Liver (tissue), 9 donors: Measurements from ENCODE around the gene UTP25. TPM values are rescaled to one million over a fixed set of nuclear protein-coding genes. Genes with fewer than 3 reads are reported as not detected.
"Not testable (repeated sequence)": the region's sequence is repeated elsewhere in the genome, so short reads cannot be mapped to it uniquely, and the experiment has no call there.

Source experiments
- DNase-seq: peaks from one replicate; pipeline ENCODE4 v3.0.0-alpha.2; 2017; ENCODE audit warnings: low spot score
- H3K27ac ChIP-seq, 2 donors: one replicate each; pipeline ENCODE4 v1.7.0; 2013; ENCODE audit warnings: inconsistent platforms in 2 of 2, low read length in 2 of 2, control low read depth in 1 of 2, low read depth in 1 of 2, mild to moderate bottlenecking in 1 of 2
- H3K27me3 ChIP-seq, 4 donors: one replicate each; pipeline versions ENCODE4 v1.6.1 to v1.7.0; 2013; ENCODE audit warnings: low read length in 3 of 4, inconsistent platforms in 1 of 4, mild to moderate bottlenecking in 1 of 4, moderate library complexity in 1 of 4; ENCODE audit not compliant: control insufficient read depth in 4 of 4, insufficient read depth in 4 of 4
- H3K36me3 ChIP-seq, 4 donors: one replicate each; pipeline versions ENCODE4 v1.6.1 to v1.7.0; 2013; ENCODE audit warnings: low read length in 3 of 4, mild to moderate bottlenecking in 3 of 4, low read depth in 1 of 4, moderate library complexity in 1 of 4; ENCODE audit not compliant: control insufficient read depth in 4 of 4, insufficient read depth in 3 of 4
- H3K4me1 ChIP-seq, 4 donors: one replicate each; pipeline versions ENCODE4 v1.6.1 to v1.7.0; 2013; ENCODE audit warnings: low read length in 3 of 4, mild to moderate bottlenecking in 3 of 4, moderate library complexity in 1 of 4; ENCODE audit not compliant: control insufficient read depth in 4 of 4, insufficient read depth in 4 of 4
- H3K4me3 ChIP-seq, 3 donors: one replicate each; pipeline versions ENCODE4 v1.6.1 to v1.7.0; 2013; ENCODE audit warnings: low read length in 3 of 3, control low read depth in 1 of 3, low read depth in 1 of 3, mild to moderate bottlenecking in 1 of 3
- H3K9ac ChIP-seq, 2 donors: one replicate each; pipeline ENCODE4 v1.7.0; 2013; ENCODE audit warnings: low read length in 2 of 2, mild to moderate bottlenecking in 2 of 2, moderate library complexity in 2 of 2, control low read depth in 1 of 2, low read depth in 1 of 2
- H3K9me3 ChIP-seq, 4 donors: one replicate each; pipeline versions ENCODE4 v1.6.1 to v1.7.0; 2013; ENCODE audit warnings: low read length in 3 of 4; ENCODE audit not compliant: control insufficient read depth in 4 of 4
- ATF3 ChIP-seq: IDR thresholded peaks from 2 replicates; pipeline ENCODE4 v1.6.1; 2016; ENCODE audit warnings: antibody characterized with exemption
- EGR1 ChIP-seq, 2 donors: IDR thresholded peaks; 2 replicates each; pipeline ENCODE4 v1.6.1; 2016 to 2018; ENCODE audit warnings: antibody characterized with exemption in 2 of 2, low read depth in 2 of 2
- FOXA1 ChIP-seq: IDR thresholded peaks from 2 replicates; pipeline ENCODE4 v1.6.1; 2016; ENCODE audit warnings: antibody characterized with exemption
- GABPA ChIP-seq, 2 donors: IDR thresholded peaks in 1 of 2; conservative IDR thresholded peaks in 1 of 2; 2 replicates each; pipeline ENCODE4 v1.6.1; 2016; ENCODE audit warnings: antibody characterized with exemption in 2 of 2, mild to moderate bottlenecking in 1 of 2, moderate library complexity in 1 of 2
- HNF4G ChIP-seq: IDR thresholded peaks from 2 replicates; pipeline ENCODE4 v1.6.1; 2016; ENCODE audit warnings: antibody characterized with exemption
- JUND ChIP-seq, 2 donors: IDR thresholded peaks; 2 replicates each; pipeline ENCODE4 v1.6.1; 2016; ENCODE audit warnings: antibody characterized with exemption in 2 of 2
- MAX ChIP-seq: IDR thresholded peaks from 2 replicates; pipeline ENCODE4 v1.6.1; 2016; ENCODE audit warnings: antibody characterized with exemption
- NR2F2 ChIP-seq: IDR thresholded peaks from 2 replicates; pipeline ENCODE4 v1.6.1; 2016; ENCODE audit warnings: antibody characterized with exemption
- RAD21 ChIP-seq, 2 donors: IDR thresholded peaks; 2 replicates each; pipeline ENCODE4 v1.6.1; 2016; ENCODE audit warnings: antibody characterized with exemption in 2 of 2, mild to moderate bottlenecking in 2 of 2
- REST ChIP-seq: IDR thresholded peaks from 2 replicates; pipeline ENCODE4 v1.6.1; 2016; ENCODE audit warnings: antibody characterized with exemption, mild to moderate bottlenecking
- RXRA ChIP-seq, 2 donors: IDR thresholded peaks; 2 replicates each; pipeline ENCODE4 v1.6.1; 2017 to 2018; ENCODE audit warnings: antibody characterized with exemption in 2 of 2, mild to moderate bottlenecking in 1 of 2
- SP1 ChIP-seq: IDR thresholded peaks from 2 replicates; pipeline ENCODE4 v1.6.1; 2018; ENCODE audit warnings: antibody characterized with exemption, mild to moderate bottlenecking
- TAF1 ChIP-seq: conservative IDR thresholded peaks from 2 replicates; pipeline ENCODE4 v1.6.1; 2016; ENCODE audit warnings: antibody characterized with exemption, mild to moderate bottlenecking
- YY1 ChIP-seq: IDR thresholded peaks from 2 replicates; pipeline ENCODE4 v1.6.1; 2016; ENCODE audit warnings: antibody characterized with exemption, mild to moderate bottlenecking
- ZBTB33 ChIP-seq: IDR thresholded peaks from 2 replicates; pipeline ENCODE4 v1.6.1; 2016; ENCODE audit warnings: antibody characterized with exemption
- WGBS: extraction: QIAGEN DNeasy Blood & Tissue Kit; methylation state at CpG from one replicate; pipeline ENCODE4 v1.1.7; 2013; 5-methylcytosine and 5-hydroxymethylcytosine counted together
- polyA plus RNA-seq, 2 donors: library from polyadenylated mRNA; stranded (reverse) in 1 of 2; unstranded in 1 of 2; fragments of 200-250 nt in 1 of 2; fragments of >200 nt in 1 of 2; fragmentation: Nextera tagmentation in 1 of 2; extraction: Ambion mirVana in 1 of 2; gene quantifications; one replicate each; pipeline versions ENCODE4 v1.2.1 to v1.2.3, GENCODE V29; 2013 to 2015
- total RNA-seq, 2 donors: library from RNA; depleted of rRNA; stranded (reverse); fragments of >200 nt; gene quantifications; one replicate each; pipeline ENCODE4 v1.2.3, GENCODE V29; 2014
- donor health status: healthy.
- donor health status: healthy.
- donor health status: healthy.
- donor health status: healthy.
- donor health status: healthy.

UTP25 gene
- total and polyA plus RNA-seq, 4 donors = 2.4 to 7.7 (median 3.0) TPM

DNA sequence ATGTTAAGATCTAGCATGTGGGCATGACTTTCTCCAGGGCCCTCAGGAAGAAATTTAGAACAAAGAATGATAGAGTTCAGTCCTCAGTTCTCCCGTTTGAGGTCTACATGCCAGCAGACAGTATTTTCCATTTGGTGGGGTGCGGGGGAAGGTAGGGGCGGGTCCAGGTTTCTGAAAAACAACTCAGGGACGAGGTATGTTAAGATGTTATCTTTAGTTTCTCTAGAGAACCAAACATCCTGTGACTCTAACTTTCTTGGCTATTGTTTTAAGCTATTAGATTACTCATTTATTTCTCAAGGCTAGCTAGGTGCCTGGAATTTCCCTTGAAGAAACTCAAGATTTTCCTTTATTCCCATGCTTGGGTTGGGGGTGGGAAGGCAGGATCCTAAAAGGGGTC, 67.9 kb downstream of the UTP25 start:
- Histone ChIP-seq H3K4me1 (no peaks in the 10 kb centered on the region), H3K9ac (no peak overlapping the region), H3K27me3 (peaks cover 0 to 2% (median 0%) of the 10 kb centered on the region in 4 donors), H3K36me3 (no peaks in the 10 kb centered on the region), H3K4me3 (no peak overlapping the region), H3K9me3 (peaks cover 0 to 1% (median 0%) of the 10 kb centered on the region in 4 donors), H3K27ac (no peak overlapping the region)
- DNase-seq = no peak
- no peak for TF ChIP-seq MAX
- TF ChIP-seq SP1 = no peak
- TF ChIP-seq GABPA (IDR thresholded peaks at IDR 0.05 in 1 of 2, conservative IDR thresholded peaks at IDR 0.05 in 1 of 2) = no peak
- WGBS = 43% methylated on average over 4 of the region's 4 CpGs

GRCh38 chr1:209896346-209896745, 68.6 kb downstream of the UTP25 start:
- H3K27ac ChIP-seq = no peak overlapping the region
- peaks cover 0 to 2% (median 0%) of the 10 kb centered on the region in 4 donors for H3K27me3 ChIP-seq
- no peak overlapping the region for H3K9ac ChIP-seq
- no peak for DNase-seq
- H3K4me3 ChIP-seq = no peak overlapping the region
- 78% methylated on average over 4 of the region's 4 CpGs for WGBS
- H3K4me1 ChIP-seq = no peaks in the 10 kb centered on the region
- peaks cover 0 to 1% (median 0%) of the 10 kb centered on the region in 4 donors for H3K9me3 ChIP-seq
- no peaks in the 10 kb centered on the region for H3K36me3 ChIP-seq
- TF ChIP-seq ZBTB33 (no peak), GABPA (IDR thresholded peaks at IDR 0.05 in 1 of 2, conservative IDR thresholded peaks at IDR 0.05 in 1 of 2) (no peak), FOXA1 (no peak), NR2F2 (no peak), RXRA (IDR thresholded peaks at IDR 0.05) (no peak), JUND (IDR thresholded peaks at IDR 0.05) (no peak), EGR1 (IDR thresholded peaks at IDR 0.05; ENCODE audit: low read depth in 2 of 2) (no peak), YY1 (no peak), HNF4G (no peak), REST (no peak), TAF1 (no peak), ATF3 (no peak), RAD21 (IDR thresholded peaks at IDR 0.05) (no peak)

DNA sequence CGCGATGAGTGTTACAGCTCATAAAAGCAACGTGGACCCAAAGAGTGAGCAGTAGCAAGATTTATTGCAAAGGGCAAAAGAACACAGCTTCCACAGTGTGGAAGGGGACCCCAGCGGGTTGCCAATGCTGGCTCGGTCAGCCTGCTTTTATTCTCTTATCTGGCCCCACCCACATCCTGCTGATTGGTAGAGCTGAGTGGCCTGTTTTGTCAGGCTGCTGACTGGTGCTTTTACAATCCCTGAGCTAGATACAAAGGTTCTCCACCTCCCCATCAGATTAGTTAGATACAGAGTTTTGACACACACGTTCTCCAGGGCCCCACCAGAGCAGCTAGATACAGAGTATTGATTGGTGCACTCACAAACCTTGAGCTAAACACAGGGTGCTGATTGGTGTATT, 70.5 kb downstream of the UTP25 start:
- not testable (repeated sequence) for H3K9me3 ChIP-seq, DNase-seq, H3K4me3 ChIP-seq, H3K36me3 ChIP-seq, H3K4me1 ChIP-seq, H3K27me3 ChIP-seq, H3K27ac ChIP-seq, H3K9ac ChIP-seq
- WGBS = 75% methylated on average over 6 of the region's 6 CpGs

- H3K36me3 ChIP-seq, H3K4me3 ChIP-seq, H3K9me3 ChIP-seq, H3K9ac ChIP-seq, H3K4me1 ChIP-seq, H3K27ac ChIP-seq, DNase-seq, H3K27me3 ChIP-seq: not testable (repeated sequence)
- 93% methylated on average over 21 of the region's 21 CpGs for WGBS
Measured at GRCh38 chr1:209898851-209899250, 71.1 kb downstream of the UTP25 start.
